KMS-11 (cell line): ENCODE measurements around the gene AATK.

Experiments used
- H2AFZ ChIP-seq: fragments of 200-600 bp; sonication (generic); 2 replicates; pipeline ENCODE4 v1.6.1; 2016; ENCODE audit warnings: antibody characterized with exemption, mixed run types, low read depth
- H3K27ac ChIP-seq: fragments of 200-600 bp; sonication (generic); 2 replicates; pipeline ENCODE4 v1.6.1; 2016; ENCODE audit warnings: mild to moderate bottlenecking, mixed run types
- H3K27me3 ChIP-seq: fragments of 200-600 bp; sonication (generic); 2 replicates; pipeline ENCODE4 v1.6.1; 2017; ENCODE audit warnings: mild to moderate bottlenecking, low read depth, mixed run types, moderate library complexity; ENCODE audit not compliant: insufficient read depth
- H3K36me3 ChIP-seq: fragments of 200-600 bp; sonication (generic); 2 replicates; pipeline ENCODE4 v1.6.1; 2017; ENCODE audit warnings: mild to moderate bottlenecking, mixed run types; ENCODE audit not compliant: insufficient read depth
- H3K4me1 ChIP-seq: fragments of 200-600 bp; sonication (generic); 2 replicates; pipeline ENCODE4 v1.6.1; 2016; ENCODE audit warnings: mild to moderate bottlenecking, low read depth, mixed run types; ENCODE audit not compliant: poor library complexity, severe bottlenecking
- H3K4me2 ChIP-seq: fragments of 200-600 bp; sonication (generic); 2 replicates; pipeline ENCODE4 v1.7.0; 2016; ENCODE audit warnings: mild to moderate bottlenecking, mixed run types
- H3K4me3 ChIP-seq: fragments of 200-600 bp; sonication (generic); IDR thresholded peaks from 2 replicates; pipeline ENCODE4 v1.6.1; 2017; ENCODE audit warnings: low read depth, low read length, mixed read lengths; ENCODE audit not compliant: insufficient read depth
- H3K79me2 ChIP-seq: fragments of 200-600 bp; sonication (generic); 2 replicates; pipeline ENCODE4 v1.6.1; 2016; ENCODE audit warnings: low read depth, mixed run types; ENCODE audit not compliant: insufficient read depth
- H3K9ac ChIP-seq: fragments of 200-600 bp; sonication (generic); 2 replicates; pipeline ENCODE4 v1.6.1; 2016; ENCODE audit warnings: mild to moderate bottlenecking, mixed run types
- H4K20me1 ChIP-seq: fragments of 200-600 bp; sonication (generic); 2 replicates; pipeline ENCODE4 v1.6.1; 2016; ENCODE audit warnings: mild to moderate bottlenecking, mixed run types; ENCODE audit not compliant: insufficient read depth
- CTCF ChIP-seq: fragments of 200-600 bp; sonication (generic); conservative IDR thresholded peaks from 2 replicates; pipeline ENCODE4 v1.6.1; 2017; ENCODE audit warnings: low read depth, mild to moderate bottlenecking, antibody characterized with exemption, low read length, moderate library complexity, mixed read lengths

The AATK gene

GRCh38 chr17:81110488-81111040 lies 55.5 kb downstream of the AATK start:
- Histone ChIP-seq H2AFZ (no peak overlapping the region), H3K79me2 (no peaks in the 10 kb centered on the region), H3K9ac (no peak overlapping the region), H3K36me3 (no peaks in the 10 kb centered on the region), H3K4me1 (no peaks in the 10 kb centered on the region), H3K27ac (no peak overlapping the region), H3K4me3 (no peak overlapping the region), H3K4me2 (no peak overlapping the region), H3K27me3 (peaks cover 98% of the 10 kb centered on the region), H4K20me1 (no peaks in the 10 kb centered on the region)
- TF ChIP-seq CTCF = no peak

- H4K20me1 ChIP-seq = no peaks in the 10 kb centered on the region
- H3K36me3 ChIP-seq = no peaks in the 10 kb centered on the region
- no peak overlapping the region for H2AFZ ChIP-seq
- no peak overlapping the region for H3K4me3 ChIP-seq
- H3K4me2 ChIP-seq = no peak overlapping the region
- no peaks in the 10 kb centered on the region for H3K79me2 ChIP-seq
- H3K27ac ChIP-seq = no peak overlapping the region
- peaks cover 100% of the 10 kb centered on the region for H3K27me3 ChIP-seq
- H3K4me1 ChIP-seq = peaks cover 5% of the 10 kb centered on the region
- no peak overlapping the region for H3K9ac ChIP-seq
- TF ChIP-seq CTCF = no peak
Observed at GRCh38 chr17:81109957-81110356, 56.1 kb downstream of the AATK start.

DNA sequence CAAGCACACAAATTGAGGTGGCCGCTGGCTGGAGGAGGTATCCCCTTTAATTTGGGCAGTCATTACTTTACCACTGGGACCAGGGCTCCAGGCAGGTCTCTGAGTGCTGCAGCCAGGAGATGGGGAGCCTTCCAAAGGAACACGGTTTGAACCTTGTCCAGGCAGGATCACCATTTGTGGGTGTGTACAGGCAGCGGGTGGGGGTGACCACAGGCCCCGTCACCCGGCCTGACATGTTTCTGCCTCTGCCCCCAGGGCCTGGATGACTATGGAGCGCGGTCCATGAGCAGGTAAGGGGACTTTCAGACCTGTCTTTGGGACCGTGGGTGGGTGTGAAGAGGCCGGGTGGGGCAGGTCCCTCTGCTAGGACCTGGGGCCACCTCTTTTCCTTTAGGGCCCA lies 57.8 kb downstream of the AATK start:
- Histone ChIP-seq H3K4me2 (no peak overlapping the region), H3K4me1 (peaks cover 5% of the 10 kb centered on the region), H3K27me3 (peaks cover 100% of the 10 kb centered on the region), H3K79me2 (no peaks in the 10 kb centered on the region), H3K36me3 (no peaks in the 10 kb centered on the region), H4K20me1 (no peaks in the 10 kb centered on the region), H3K4me3 (no peak overlapping the region), H3K9ac (no peak overlapping the region), H2AFZ (no peak overlapping the region), H3K27ac (no peak overlapping the region)
- TF ChIP-seq CTCF = no peak

GRCh38 chr17:81106716-81107115 lies 59.3 kb downstream of the AATK start:
- Histone ChIP-seq H3K4me3 (no peak overlapping the region), H3K36me3 (no peaks in the 10 kb centered on the region), H3K4me2 (no peak overlapping the region), H3K4me1 (peaks cover 5% of the 10 kb centered on the region), H4K20me1 (no peaks in the 10 kb centered on the region), H3K79me2 (no peaks in the 10 kb centered on the region), H3K27ac (no peak overlapping the region), H2AFZ (no peak overlapping the region), H3K27me3 (peaks cover 99% of the 10 kb centered on the region), H3K9ac (no peak overlapping the region)
- TF ChIP-seq CTCF = no peak
